Kidney (tissue), 14 donors: ENCODE measurements around the gene PDCD1LG2. TPM values are rescaled to one million over a fixed set of nuclear protein-coding genes. Genes with fewer than 3 reads are reported as not detected.
"Not testable (repeated sequence)": the region's sequence is repeated elsewhere in the genome, so short reads cannot be mapped to it uniquely, and the experiment has no call there.

ENCODE experiments used
- DNase-seq, 5 donors: peaks; one replicate each; pipeline ENCODE4 v3.0.0-alpha.2; 2013 to 2020
- FAIRE-seq: peaks from 2 replicates; lab custom pipeline; 2012; peaks lifted over from hg19 to GRCh38; lab: Jason Lieb, UNC
- H3K27ac ChIP-seq, 2 donors: one replicate each; pipeline ENCODE4 v1.7.0; 2013; ENCODE audit warnings: low read depth in 2 of 2, low read length in 2 of 2, inconsistent platforms in 1 of 2
- H3K27me3 ChIP-seq: one replicate; pipeline ENCODE4 v1.7.1; 2013; ENCODE audit warnings: low read length, inconsistent platforms; ENCODE audit not compliant: control insufficient read depth, insufficient read depth
- H3K36me3 ChIP-seq, 3 donors: one replicate each; pipeline versions ENCODE4 v1.7.0 to v1.7.1; 2013; ENCODE audit warnings: low read length in 3 of 3, control low read depth in 1 of 3, inconsistent platforms in 1 of 3; ENCODE audit not compliant: insufficient read depth in 3 of 3, control insufficient read depth in 2 of 3
- H3K4me1 ChIP-seq, 3 donors: one replicate each; pipeline versions ENCODE4 v1.7.0 to v1.7.1; 2013; ENCODE audit warnings: low read length in 3 of 3, inconsistent platforms in 1 of 3, low read depth in 1 of 3; ENCODE audit not compliant: control insufficient read depth in 2 of 3, insufficient read depth in 2 of 3
- H3K4me3 ChIP-seq, 3 donors: one replicate each; pipeline versions ENCODE4 v1.7.0 to v1.8.1; 2013; ENCODE audit warnings: low read length in 3 of 3, control low read depth in 1 of 3, inconsistent platforms in 1 of 3
- H3K9ac ChIP-seq, 3 donors: one replicate each; pipeline versions ENCODE4 v1.7.0 to v1.7.1; 2013; ENCODE audit warnings: low read length in 3 of 3, control low read depth in 1 of 3, inconsistent platforms in 1 of 3
- H3K9me3 ChIP-seq, 3 donors: one replicate each; pipeline versions ENCODE4 v1.7.0 to v1.7.1; 2013; ENCODE audit warnings: low read length in 3 of 3, control low read depth in 1 of 3, inconsistent platforms in 1 of 3; ENCODE audit not compliant: control insufficient read depth in 2 of 3, insufficient read depth in 1 of 3
- CTCF ChIP-seq: IDR thresholded peaks from 3 replicates; pipeline ENCODE4 v1.5.1; 2012; ENCODE audit warnings: mild to moderate bottlenecking, moderate library complexity, borderline replicate concordance; ENCODE audit not compliant: insufficient read depth; ENCODE audit errors: extremely low read depth
- intact Hi-C: fragments of 100-400 bp; cut with DNase I; formaldehyde crosslinking; loops from one replicate; pipeline ENCODE4 v1.11.1; 2022
- polyA plus RNA-seq: library from polyadenylated mRNA; stranded (reverse); fragments of 350-450 nt; fragmentation: Illumina TruSeq; extraction: RNeasy Lipid Tissue Mini Kit (QIAGEN cat#74804); gene quantifications from one replicate; pipeline ENCODE4 v1.2.3, GENCODE V29; 2014; ENCODE audit warnings: low read depth, low replicate concordance; ENCODE audit not compliant: insufficient read depth
- total RNA-seq: library from RNA; stranded (reverse); fragmentation: NEBNext Ultra II Directional; extraction: Animal tissue kit (Norgen Biotek cat#: 25700); gene quantifications from one replicate; pipeline ENCODE4 v1.2.1, GENCODE V29; 2021
- donor health status: control.
- donor health status: control.
- donor health status: control.
- donor health status: control.
- donor health status: control.
- donor health status: DM: yes; HTN: yes; CAD: no.
- donor health status: Normal renal cell carcinoma (clear cell type).

The PDCD1LG2 gene
- total and polyA plus RNA-seq, 2 donors from 2014 or later: 1.5 to 2.4 TPM

- intact Hi-C loops: no loop called here
- FAIRE-seq: no peak
- Histone ChIP-seq H3K36me3 (no peaks in the 10 kb centered on the region), H3K27ac (no peak overlapping the region), H3K4me1 (no peaks in the 10 kb centered on the region), H3K9ac (no peak overlapping the region), H3K4me3 (no peak overlapping the region), H3K27me3 (no peaks in the 10 kb centered on the region), H3K9me3 (no peaks in the 10 kb centered on the region)
- peak in 2 of 5 donors; percentile 35 to 38 for DNase-seq
- TF ChIP-seq CTCF: no peak
Observed at GRCh38 chr9:5489630-5490490, 20.5 kb upstream of the PDCD1LG2 start.

- Histone ChIP-seq H3K9ac (no peak overlapping the region), H3K4me1 (no peaks in the 10 kb centered on the region), H3K4me3 (no peak overlapping the region), H3K9me3 (no peaks in the 10 kb centered on the region), H3K27me3 (no peaks in the 10 kb centered on the region), H3K36me3 (no peaks in the 10 kb centered on the region), H3K27ac (no peak overlapping the region)
- intact Hi-C loops: no loop called here
- DNase-seq: no peak
- no peak for FAIRE-seq
- no peak for TF ChIP-seq CTCF
Observed at GRCh38 chr9:5492965-5493678, 17.2 kb upstream of the PDCD1LG2 start.

DNA sequence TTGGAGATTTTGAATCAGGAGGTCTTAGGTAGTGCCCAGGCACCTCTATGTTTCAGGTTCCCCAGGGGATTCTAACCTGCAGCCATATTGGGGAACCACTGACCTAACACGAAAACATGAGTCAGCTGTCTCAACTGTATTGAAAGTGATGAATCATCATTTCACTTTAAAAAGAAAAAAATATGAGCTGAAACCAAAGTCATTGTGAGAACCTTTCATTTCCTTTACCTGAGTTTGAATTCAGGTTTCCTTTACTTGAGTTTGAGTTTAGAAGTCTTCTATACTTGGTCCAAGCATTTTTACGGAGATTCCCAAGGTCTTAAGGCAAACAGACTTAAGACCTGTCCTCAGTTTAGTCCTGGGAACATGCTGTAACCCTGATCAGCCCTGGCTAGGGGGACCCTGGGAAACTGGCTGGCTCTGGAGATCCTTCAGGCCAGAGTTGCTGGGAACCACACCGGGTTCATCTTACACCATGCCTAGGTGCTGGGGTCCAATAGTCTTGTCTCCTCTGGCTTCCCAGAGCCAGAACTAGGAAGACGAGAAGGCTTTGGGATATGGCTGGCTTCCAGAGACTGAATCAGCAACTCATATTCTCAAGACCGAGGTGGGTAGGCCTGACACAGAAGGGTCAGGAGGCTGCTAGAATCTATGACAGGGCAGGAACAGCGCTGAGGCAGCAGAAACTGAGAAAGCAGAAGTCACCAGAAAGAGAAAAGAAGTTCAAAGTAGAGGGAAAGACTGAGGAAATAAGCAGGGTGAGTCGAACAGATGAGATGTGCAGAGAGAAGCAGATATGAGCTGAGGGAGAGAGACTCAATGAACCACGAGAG, 16.4 kb upstream of the PDCD1LG2 start:
- FAIRE-seq: no peak
- H3K4me1 ChIP-seq: no peaks in the 10 kb centered on the region
- no peak overlapping the region for H3K27ac ChIP-seq
- H3K27me3 ChIP-seq: no peaks in the 10 kb centered on the region
- H3K4me3 ChIP-seq: no peak overlapping the region
- H3K9me3 ChIP-seq: no peaks in the 10 kb centered on the region
- no peaks in the 10 kb centered on the region for H3K36me3 ChIP-seq
- no peak overlapping the region for H3K9ac ChIP-seq
- DNase-seq: peak in 1 of 5 donors; percentile 11
- TF ChIP-seq CTCF: no peak
- intact Hi-C loops: no loop called here

GRCh38 chr9:5494765-5495164, 15.6 kb upstream of the PDCD1LG2 start:
- FAIRE-seq, H3K27ac ChIP-seq, H3K36me3 ChIP-seq, intact Hi-C loops, H3K27me3 ChIP-seq, H3K9ac ChIP-seq, H3K4me1 ChIP-seq, DNase-seq, H3K4me3 ChIP-seq, H3K9me3 ChIP-seq: not testable (repeated sequence)
